RWPE1 (cell line): Measurements from ENCODE around the gene KRT27.
A peak's percentile ranks its signal among the peaks of the same experiment; 100 is the strongest.

Experiments used
- CTCF ChIA-PET: fragments of 350-600 bp; sonication (Branson Sonifier 250); formaldehyde crosslinking; extraction: SDS; loops from one replicate; lab custom pipeline; 2021; lab: Yijun Ruan, JAX
- POLR2A ChIA-PET: fragments of 400-600 bp; formaldehyde crosslinking; extraction: SDS; loops from one replicate; lab custom pipeline; 2020; ENCODE audit warnings: antibody characterized with exemption; ENCODE audit not compliant: low non-redundant PET; lab: Yijun Ruan, JAX
- DNase-seq: peaks from one replicate; pipeline ENCODE4 v3.0.0; 2012; ENCODE audit warnings: low spot score
- H3K27ac ChIP-seq: fragments of 450-650 bp; 2 replicates; pipeline ENCODE4 v1.5.1; 2017
- TF ChIP-seq, protein P1 (sequence below): fragments of 450-650 bp; conservative IDR thresholded peaks from 2 replicates; pipeline ENCODE4 v1.5.1; 2017; ENCODE audit warnings: low read depth, mild to moderate bottlenecking

Gene KRT27

DNA sequence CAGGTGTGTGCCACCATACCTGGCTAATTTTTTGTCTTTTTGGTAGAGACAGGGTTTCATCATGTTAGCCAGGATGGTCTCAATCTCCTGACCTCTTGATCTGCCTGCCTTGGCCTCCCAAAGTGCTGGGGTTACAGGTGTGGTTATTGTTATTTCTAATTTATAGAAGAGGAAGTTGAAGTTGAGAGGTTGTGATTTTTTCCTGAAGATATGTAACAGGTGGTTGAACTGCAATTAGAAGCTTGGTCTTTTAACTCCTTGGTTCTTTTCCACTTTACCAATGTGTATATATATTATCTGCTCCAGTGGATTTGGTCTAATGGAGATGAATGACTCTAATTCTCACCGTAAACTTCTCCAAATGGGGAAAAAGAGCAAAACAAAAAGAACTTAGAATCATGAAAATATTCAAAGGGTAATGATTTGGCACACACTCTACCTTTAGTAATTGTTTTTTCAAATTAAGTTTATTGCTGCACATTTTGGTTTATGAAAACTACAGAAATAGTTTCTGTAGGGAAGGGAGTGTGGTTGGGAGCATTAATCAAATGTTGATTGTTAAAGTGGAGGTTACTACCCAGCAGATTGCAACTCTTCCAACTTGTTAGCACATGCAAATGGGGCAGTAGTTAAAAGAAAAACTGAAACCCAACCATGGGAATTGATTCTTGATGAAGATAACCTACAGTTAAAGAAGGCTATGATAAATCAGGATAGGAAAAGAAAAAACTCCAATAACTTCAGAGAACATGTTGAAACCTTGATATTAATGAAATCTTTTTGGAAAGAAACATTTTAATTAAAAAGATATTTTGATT, 41.9 kb upstream of the KRT27 start:
- POLR2A ChIA-PET = no interaction called here
- DNase-seq = no peak
- CTCF ChIA-PET = interaction anchor here (0.7 kb wide), 1 partner anchor 844 kb away, joined by 3 read pairs; no protein-coding TSS in a partner anchor
- TF ChIP-seq, protein P1, sequence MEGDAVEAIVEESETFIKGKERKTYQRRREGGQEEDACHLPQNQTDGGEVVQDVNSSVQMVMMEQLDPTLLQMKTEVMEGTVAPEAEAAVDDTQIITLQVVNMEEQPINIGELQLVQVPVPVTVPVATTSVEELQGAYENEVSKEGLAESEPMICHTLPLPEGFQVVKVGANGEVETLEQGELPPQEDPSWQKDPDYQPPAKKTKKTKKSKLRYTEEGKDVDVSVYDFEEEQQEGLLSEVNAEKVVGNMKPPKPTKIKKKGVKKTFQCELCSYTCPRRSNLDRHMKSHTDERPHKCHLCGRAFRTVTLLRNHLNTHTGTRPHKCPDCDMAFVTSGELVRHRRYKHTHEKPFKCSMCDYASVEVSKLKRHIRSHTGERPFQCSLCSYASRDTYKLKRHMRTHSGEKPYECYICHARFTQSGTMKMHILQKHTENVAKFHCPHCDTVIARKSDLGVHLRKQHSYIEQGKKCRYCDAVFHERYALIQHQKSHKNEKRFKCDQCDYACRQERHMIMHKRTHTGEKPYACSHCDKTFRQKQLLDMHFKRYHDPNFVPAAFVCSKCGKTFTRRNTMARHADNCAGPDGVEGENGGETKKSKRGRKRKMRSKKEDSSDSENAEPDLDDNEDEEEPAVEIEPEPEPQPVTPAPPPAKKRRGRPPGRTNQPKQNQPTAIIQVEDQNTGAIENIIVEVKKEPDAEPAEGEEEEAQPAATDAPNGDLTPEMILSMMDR = no peak
- H3K27ac ChIP-seq = no peak overlapping the region

DNA sequence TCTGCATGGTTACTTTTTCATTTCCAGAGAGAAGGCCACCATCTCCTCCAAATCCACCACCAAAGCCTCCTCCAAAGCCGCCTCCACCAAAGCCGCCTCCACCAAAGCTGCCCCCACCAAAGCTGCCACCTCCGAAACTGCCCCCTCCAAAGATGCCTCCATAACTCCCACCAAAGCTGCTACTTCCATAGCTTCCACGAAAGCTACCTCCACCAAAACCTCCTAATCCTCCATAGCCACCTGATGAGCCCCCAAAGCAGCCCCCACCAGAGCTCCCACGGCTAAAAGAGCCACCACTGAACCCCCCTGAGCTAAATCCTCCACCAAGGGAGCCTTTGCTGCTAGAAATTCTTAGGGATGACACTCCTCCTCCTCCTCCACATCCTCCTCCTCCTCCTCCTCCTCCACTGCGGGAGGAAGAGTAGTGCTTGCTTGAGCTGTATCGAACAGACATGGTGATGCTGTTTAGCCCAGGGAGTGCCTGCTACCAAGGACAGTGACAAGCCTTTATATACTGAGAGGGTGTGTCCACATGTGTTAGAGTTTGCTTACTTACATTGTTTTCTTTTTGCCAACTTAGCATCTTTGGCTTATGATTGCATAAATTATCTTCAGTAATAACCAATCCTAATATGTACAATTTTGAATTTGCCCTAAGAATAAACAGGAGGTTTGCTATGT, 39.9 kb upstream of the KRT27 start, which contains the start of gene KRT10:
Gene KRT10, minus strand, starts transcription at position 483 of the 681 bp plus-strand sequence. Its CDS starts 29 bp downstream, at position 454.
- CTCF ChIA-PET = no interaction called here
- TF ChIP-seq, protein P1 = no peak
- no peak for DNase-seq
- POLR2A ChIA-PET = no interaction called here
- no peak within 1 kb of the TSS for H3K27ac ChIP-seq

DNA sequence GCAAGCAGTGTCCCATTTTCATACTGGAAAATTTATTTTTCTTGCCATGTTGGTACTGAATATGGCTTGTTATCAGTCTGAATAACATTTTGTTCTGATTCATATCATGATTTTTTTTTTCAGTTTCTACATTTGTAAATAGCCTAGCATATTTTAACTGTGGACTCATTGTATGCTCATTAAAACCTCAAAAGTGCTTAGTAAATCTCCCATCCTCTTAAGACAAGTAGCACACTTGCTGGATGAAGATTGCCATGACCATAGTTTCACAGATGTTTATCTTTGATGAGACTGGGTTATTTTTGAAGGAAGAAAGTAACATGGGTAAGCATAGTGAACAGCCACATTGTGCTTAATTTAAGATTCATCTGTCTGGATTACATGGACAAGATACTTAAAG, 39.2 kb upstream of the KRT27 start:
- TF ChIP-seq, protein P1 = no peak
- H3K27ac ChIP-seq = no peak overlapping the region
- POLR2A ChIA-PET = no interaction called here
- no peak for DNase-seq
- CTCF ChIA-PET = no interaction called here

DNA sequence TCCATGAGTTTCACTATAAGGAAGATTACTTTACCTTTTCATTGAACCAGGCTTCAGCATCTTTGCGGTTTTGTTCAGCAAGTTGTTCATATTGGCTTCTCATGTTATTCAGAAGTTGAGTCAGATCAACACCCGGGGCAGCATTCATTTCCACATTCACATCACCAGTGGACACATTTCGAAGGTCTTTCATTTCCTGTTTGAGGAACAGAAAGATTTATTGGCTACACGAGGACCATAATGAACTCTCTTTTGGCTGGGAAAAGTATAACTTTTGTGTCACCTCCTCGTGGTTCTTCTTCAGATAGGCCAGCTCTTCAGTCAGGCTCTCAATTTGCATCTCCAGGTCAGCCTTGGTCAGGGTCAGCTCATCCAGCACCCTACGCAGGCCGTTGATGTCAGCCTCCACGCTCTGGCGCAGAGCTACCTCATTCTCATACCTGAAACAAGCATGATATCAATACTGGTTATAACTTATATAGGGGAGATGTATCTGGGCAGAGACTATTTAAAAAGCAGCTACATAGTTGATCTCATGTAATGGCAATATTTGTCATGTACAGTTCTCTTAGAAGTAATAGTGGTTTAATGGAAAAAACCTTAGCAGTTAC, 38.0 kb upstream of the KRT27 start:
- DNase-seq = no peak
- TF ChIP-seq, protein P1 = no peak
- CTCF ChIA-PET = interaction anchor here (0.9 kb wide), 1 partner anchor 53 kb away, joined by 3 read pairs; no protein-coding TSS in a partner anchor
- H3K27ac ChIP-seq = no peak overlapping the region
- POLR2A ChIA-PET = interaction anchor here (0.5 kb wide), 1 partner anchor 324 kb away, joined by 3 read pairs; no protein-coding TSS in a partner anchor

DNA sequence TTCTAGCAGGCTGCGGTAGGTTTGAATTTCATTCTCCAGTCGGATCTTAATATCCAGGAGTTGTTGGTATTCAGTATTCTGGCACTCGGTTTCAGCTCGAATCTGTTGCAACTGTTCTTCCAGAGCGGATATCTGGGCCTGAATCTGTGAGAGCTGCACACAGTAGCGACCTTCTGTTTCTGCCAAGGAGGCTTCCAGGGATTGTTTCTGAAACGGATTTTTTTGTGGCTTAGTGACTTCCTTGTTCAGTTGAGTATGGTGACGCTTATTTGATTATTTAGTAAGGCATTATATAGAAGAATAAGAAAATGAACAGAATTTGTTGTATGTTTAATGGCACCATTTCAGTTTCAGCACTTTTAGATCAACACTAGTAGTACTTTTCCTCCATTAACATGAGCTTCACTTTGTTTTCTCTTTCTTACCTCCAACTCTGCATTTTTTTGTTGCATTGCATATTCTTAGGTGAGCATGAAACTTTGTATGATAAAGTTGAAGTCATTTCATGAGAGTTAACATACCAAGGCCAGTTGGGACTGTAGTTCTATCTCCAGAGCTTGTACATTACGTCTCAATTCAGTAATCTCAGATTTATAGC, 37.3 kb upstream of the KRT27 start:
- ChIA-PET CTCF (interaction anchor here (0.9 kb wide), 1 partner anchor 53 kb away, joined by 3 read pairs; no protein-coding TSS in a partner anchor), POLR2A (interaction anchor here (0.5 to 0.6 kb wide), 2 partner anchors 297 to 323 kb away, joined by 3 read pairs; no protein-coding TSS in a partner anchor)
- peak; percentile 11 for DNase-seq
- H3K27ac ChIP-seq = no peak overlapping the region
- TF ChIP-seq, protein P1 = no peak
